ENCODE results near the gene TPO. TPM values are rescaled to one million over a fixed set of nuclear protein-coding genes. Genes with fewer than 3 reads are reported as not detected.
"Not testable (repeated sequence)": the region's sequence is repeated elsewhere in the genome, so short reads cannot be mapped to it uniquely, and the experiment has no call there.

Gene TPO
- total RNA-seq, 1 donor from 2014 or later, result not detected

- Mint-ChIP-seq H3K4me1 (peaks cover 16% of the 10 kb centered on the region), H3K27me3 (no peaks in the 10 kb centered on the region), H3K36me3 (ENCODE audit: low read depth) (no peaks in the 10 kb centered on the region), H3K27ac (no peak overlapping the region), H3K4me3 (no peak overlapping the region), H3K9me3 (peaks cover 2% of the 10 kb centered on the region)
- POLR2A ChIA-PET, result no interaction called here
- CTCF ChIA-PET, result no interaction called here
- intact Hi-C loops (cut with micrococcal nuclease), result no loop called here
- ATAC-seq (ENCODE audit: low read depth), result no peak
- no peak for DNase-seq
- no peak for TF ChIP-seq CTCF (IDR thresholded peaks at IDR 0.05)
These were observed 8.1 kb upstream of the TPO start for GRCh38 chr2:1405124-1405523.

- POLR2A ChIA-PET, result no interaction called here
- Mint-ChIP-seq H3K27me3 (no peaks in the 10 kb centered on the region), H3K27ac (no peak overlapping the region), H3K4me3 (no peak overlapping the region), H3K36me3 (ENCODE audit: low read depth) (no peaks in the 10 kb centered on the region), H3K4me1 (peaks cover 11% of the 10 kb centered on the region), H3K9me3 (peaks cover 2% of the 10 kb centered on the region)
- no peak for DNase-seq
- CTCF ChIA-PET, result no interaction called here
- TF ChIP-seq CTCF (IDR thresholded peaks at IDR 0.05), result no peak
- no peak for ATAC-seq (ENCODE audit: low read depth)
- intact Hi-C loops (cut with micrococcal nuclease), result no loop called here
These were observed 7.3 kb upstream of the TPO start for GRCh38 chr2:1405967-1406366.

GRCh38 chr2:1406434-1406833 lies 6.8 kb upstream of the TPO start:
- Mint-ChIP-seq H3K4me3 (no peak overlapping the region), H3K36me3 (ENCODE audit: low read depth) (no peaks in the 10 kb centered on the region), H3K4me1 (peaks cover 6% of the 10 kb centered on the region), H3K27ac (no peak overlapping the region), H3K27me3 (no peaks in the 10 kb centered on the region), H3K9me3 (peaks cover 2% of the 10 kb centered on the region)
- intact Hi-C loops (cut with micrococcal nuclease), result no loop called here
- ATAC-seq (ENCODE audit: low read depth) (no peak), DNase-seq (no peak)
- ChIA-PET CTCF (no interaction called here), POLR2A (no interaction called here)
- no peak for TF ChIP-seq CTCF (IDR thresholded peaks at IDR 0.05)

GRCh38 chr2:1407950-1408675 lies 5.2 kb upstream of the TPO start:
- H3K27me3 Mint-ChIP-seq, result no peaks in the 10 kb centered on the region
- intact Hi-C loops (cut with micrococcal nuclease), result no loop called here
- H3K4me3 Mint-ChIP-seq, result no peak overlapping the region
- no peak overlapping the region for H3K27ac Mint-ChIP-seq
- H3K36me3 Mint-ChIP-seq (ENCODE audit: low read depth), result no peaks in the 10 kb centered on the region
- ATAC-seq (ENCODE audit: low read depth), result no peak
- peaks cover 2% of the 10 kb centered on the region for H3K9me3 Mint-ChIP-seq
- DNase-seq, result no peak
- ChIA-PET POLR2A (no interaction called here), CTCF (no interaction called here)
- no peak for TF ChIP-seq CTCF (IDR thresholded peaks at IDR 0.05)
- H3K4me1 Mint-ChIP-seq, result peaks cover 3% of the 10 kb centered on the region

GRCh38 chr2:1414121-1414520 lies 858 bp downstream of the TPO start:
- TF ChIP-seq CTCF (IDR thresholded peaks at IDR 0.05), result no peak
- H3K4me1 Mint-ChIP-seq, result no peaks in the 10 kb centered on the region
- CTCF ChIA-PET, result no interaction called here
- no peaks in the 10 kb centered on the region for H3K36me3 Mint-ChIP-seq (ENCODE audit: low read depth)
- no peaks in the 10 kb centered on the region for H3K27me3 Mint-ChIP-seq
- no peak overlapping the region for H3K27ac Mint-ChIP-seq
- intact Hi-C loops (cut with micrococcal nuclease), result no loop called here
- H3K9me3 Mint-ChIP-seq, result no peaks in the 10 kb centered on the region
- DNase-seq, result no peak
- ATAC-seq (ENCODE audit: low read depth), result no peak
- H3K4me3 Mint-ChIP-seq, result no peak overlapping the region
- POLR2A ChIA-PET, result no interaction called here

GRCh38 chr2:1414901-1415300 lies 1.6 kb downstream of the TPO start:
- DNase-seq; H3K36me3 Mint-ChIP-seq (ENCODE audit: low read depth); H3K27ac Mint-ChIP-seq; CTCF ChIA-PET; H3K9me3 Mint-ChIP-seq; POLR2A ChIA-PET; intact Hi-C loops (cut with micrococcal nuclease); ATAC-seq (ENCODE audit: low read depth); H3K4me1 Mint-ChIP-seq; H3K27me3 Mint-ChIP-seq; H3K4me3 Mint-ChIP-seq: not testable (repeated sequence)

Measured in activated B cell treated with CpG ODN at 0.5 μM for 24 hours (primary cell).